Lung (tissue), 12 donors: ENCODE measurements around the gene THRA. TPM values are rescaled to one million over a fixed set of nuclear protein-coding genes. Genes with fewer than 3 reads are reported as not detected.
A peak's percentile ranks its signal among the peaks of the same experiment; 100 is the strongest.

Source experiments
- ATAC-seq: fragments of 200-7000 bp; cut with Tn5 transposase; one replicate; pipeline ENCODE4 v1.9.1; 2020; ENCODE audit warnings: moderate number of reproducible peaks; ENCODE audit not compliant: insufficient read depth, low FRiP score
- DNase-seq, 3 donors: peaks; one replicate each; pipeline ENCODE4 v3.0.0-alpha.2; 2013 to 2017
- H3K27ac ChIP-seq, 2 donors: one replicate each; pipeline ENCODE4 v1.5.1; 2013; ENCODE audit warnings: mild to moderate bottlenecking in 2 of 2, moderate library complexity in 2 of 2, control low read depth in 1 of 2, inconsistent platforms in 1 of 2, low read depth in 1 of 2, low read length in 1 of 2
- H3K27me3 ChIP-seq, 3 donors: one replicate each; pipeline ENCODE4 v1.5.1; 2013; ENCODE audit warnings: low read length in 2 of 3; ENCODE audit not compliant: control insufficient read depth in 3 of 3, insufficient read depth in 3 of 3
- H3K36me3 ChIP-seq, 4 donors: one replicate each; pipeline ENCODE4 v1.5.1; 2013; ENCODE audit warnings: low read length in 4 of 4, mild to moderate bottlenecking in 1 of 4, moderate library complexity in 1 of 4; ENCODE audit not compliant: control insufficient read depth in 4 of 4, insufficient read depth in 4 of 4
- H3K4me1 ChIP-seq, 5 donors: one replicate each; pipeline ENCODE4 v1.5.1; 2013; ENCODE audit warnings: low read length in 5 of 5, mild to moderate bottlenecking in 2 of 5, moderate library complexity in 1 of 5; ENCODE audit not compliant: control insufficient read depth in 5 of 5, insufficient read depth in 5 of 5
- H3K4me3 ChIP-seq: one replicate; pipeline ENCODE4 v1.5.1; 2013; ENCODE audit warnings: mild to moderate bottlenecking, control low read depth, moderate library complexity
- H3K9ac ChIP-seq, 2 donors: one replicate each; pipeline ENCODE4 v1.5.1; 2013; ENCODE audit warnings: low read length in 2 of 2, control low read depth in 1 of 2; ENCODE audit not compliant: insufficient read depth in 1 of 2
- H3K9me3 ChIP-seq, 4 donors: one replicate each; pipeline ENCODE4 v1.5.1; 2013; ENCODE audit warnings: low read length in 3 of 4, mild to moderate bottlenecking in 1 of 4, moderate library complexity in 1 of 4; ENCODE audit not compliant: control insufficient read depth in 4 of 4, insufficient read depth in 3 of 4
- WGBS, 2 donors: extraction: QIAGEN DNeasy Blood & Tissue Kit; methylation state at CpG; one replicate each; pipeline ENCODE4 v1.1.7; 2013; 5-methylcytosine and 5-hydroxymethylcytosine counted together
- polyA plus RNA-seq, 2 donors: library from polyadenylated mRNA; stranded (reverse); fragments of 200-250 nt; gene quantifications; one replicate each; pipeline ENCODE4 v1.2.1, GENCODE V29; 2013
- total RNA-seq, 2 donors: library from RNA; depleted of rRNA in 1 of 2; stranded (reverse); fragments of >200 nt in 1 of 2; gene quantifications; one replicate each; pipeline ENCODE4 v1.2.1, GENCODE V29; 2014 to 2021
- TF ChIP-seq, protein P1 (sequence below): IDR thresholded peaks from 2 replicates; pipeline ENCODE4 v1.5.1; 2012; ENCODE audit warnings: mild to moderate bottlenecking; ENCODE audit errors: control extremely low read depth, extremely low read depth
- donor health status: control.
- donor health status: control.
- donor health status: Bipolar disorder and iron deficiency.
- donor health status: healthy.
- donor health status: DM: yes; HTN: yes; CAD: no.

The THRA gene
- total and polyA plus RNA-seq, 4 donors = 28.5 to 55.9 (median 37.5) TPM

DNA sequence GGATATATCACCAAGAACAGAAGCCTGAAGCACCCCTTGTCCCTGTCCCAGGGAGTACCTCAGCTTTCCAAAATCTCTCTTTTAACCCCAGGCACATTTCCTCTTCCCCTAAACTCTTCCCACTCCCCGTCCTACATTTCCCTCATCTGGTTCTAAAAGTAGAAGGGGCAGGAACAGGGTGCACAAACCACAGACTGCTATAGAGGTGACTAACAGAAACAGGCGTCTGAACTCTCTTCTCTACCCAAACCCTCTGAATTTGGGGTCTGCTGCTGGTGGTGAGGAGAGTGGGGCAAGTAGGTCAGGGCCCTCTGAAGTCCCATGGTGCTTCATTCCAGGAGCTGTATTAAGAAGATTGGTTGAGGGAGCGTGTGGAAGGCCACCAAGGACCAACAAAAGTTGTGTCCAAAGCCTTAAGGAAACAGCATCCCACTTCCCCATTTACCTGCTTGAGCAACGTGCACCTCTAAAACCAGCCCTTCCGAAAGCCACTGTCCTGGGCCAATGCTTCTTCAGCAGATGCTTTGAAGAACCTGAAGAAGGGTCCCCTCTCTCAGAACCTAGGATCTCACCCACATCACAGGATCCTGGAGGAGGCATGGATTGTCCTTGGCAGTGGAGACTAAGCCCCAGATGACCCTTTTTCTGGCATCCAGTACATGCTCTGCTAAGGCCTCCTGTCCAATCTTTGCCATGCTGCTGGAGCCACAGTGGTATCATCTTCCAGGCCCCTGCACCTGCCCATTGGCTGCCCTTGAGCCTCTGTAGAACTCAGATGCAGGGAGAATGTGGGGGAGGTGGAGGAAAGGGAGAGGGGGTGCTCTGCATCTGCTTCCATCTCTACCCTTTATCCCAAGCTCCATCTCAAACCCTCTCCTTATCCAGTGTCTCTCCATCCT, 43.3 kb downstream of the THRA start:
- no peaks in the 10 kb centered on the region for H3K36me3 ChIP-seq
- peak overlapping the region; percentile 16 to 79 for H3K9ac ChIP-seq
- peak overlapping the region in 1 of 2 donors; percentile 61 for H3K27ac ChIP-seq
- TF ChIP-seq, protein P1, sequence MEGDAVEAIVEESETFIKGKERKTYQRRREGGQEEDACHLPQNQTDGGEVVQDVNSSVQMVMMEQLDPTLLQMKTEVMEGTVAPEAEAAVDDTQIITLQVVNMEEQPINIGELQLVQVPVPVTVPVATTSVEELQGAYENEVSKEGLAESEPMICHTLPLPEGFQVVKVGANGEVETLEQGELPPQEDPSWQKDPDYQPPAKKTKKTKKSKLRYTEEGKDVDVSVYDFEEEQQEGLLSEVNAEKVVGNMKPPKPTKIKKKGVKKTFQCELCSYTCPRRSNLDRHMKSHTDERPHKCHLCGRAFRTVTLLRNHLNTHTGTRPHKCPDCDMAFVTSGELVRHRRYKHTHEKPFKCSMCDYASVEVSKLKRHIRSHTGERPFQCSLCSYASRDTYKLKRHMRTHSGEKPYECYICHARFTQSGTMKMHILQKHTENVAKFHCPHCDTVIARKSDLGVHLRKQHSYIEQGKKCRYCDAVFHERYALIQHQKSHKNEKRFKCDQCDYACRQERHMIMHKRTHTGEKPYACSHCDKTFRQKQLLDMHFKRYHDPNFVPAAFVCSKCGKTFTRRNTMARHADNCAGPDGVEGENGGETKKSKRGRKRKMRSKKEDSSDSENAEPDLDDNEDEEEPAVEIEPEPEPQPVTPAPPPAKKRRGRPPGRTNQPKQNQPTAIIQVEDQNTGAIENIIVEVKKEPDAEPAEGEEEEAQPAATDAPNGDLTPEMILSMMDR = no peak
- H3K4me1 ChIP-seq = peaks cover 29 to 87% (median 67%) of the 10 kb centered on the region in 5 donors
- ATAC-seq = no peak
- H3K27me3 ChIP-seq = no peaks in the 10 kb centered on the region
- 34 to 74% methylated on average over 5 of the region's 5 CpGs for WGBS, 2 donors
- no peak for DNase-seq
- H3K9me3 ChIP-seq = no peaks in the 10 kb centered on the region
- no peak overlapping the region for H3K4me3 ChIP-seq

DNA sequence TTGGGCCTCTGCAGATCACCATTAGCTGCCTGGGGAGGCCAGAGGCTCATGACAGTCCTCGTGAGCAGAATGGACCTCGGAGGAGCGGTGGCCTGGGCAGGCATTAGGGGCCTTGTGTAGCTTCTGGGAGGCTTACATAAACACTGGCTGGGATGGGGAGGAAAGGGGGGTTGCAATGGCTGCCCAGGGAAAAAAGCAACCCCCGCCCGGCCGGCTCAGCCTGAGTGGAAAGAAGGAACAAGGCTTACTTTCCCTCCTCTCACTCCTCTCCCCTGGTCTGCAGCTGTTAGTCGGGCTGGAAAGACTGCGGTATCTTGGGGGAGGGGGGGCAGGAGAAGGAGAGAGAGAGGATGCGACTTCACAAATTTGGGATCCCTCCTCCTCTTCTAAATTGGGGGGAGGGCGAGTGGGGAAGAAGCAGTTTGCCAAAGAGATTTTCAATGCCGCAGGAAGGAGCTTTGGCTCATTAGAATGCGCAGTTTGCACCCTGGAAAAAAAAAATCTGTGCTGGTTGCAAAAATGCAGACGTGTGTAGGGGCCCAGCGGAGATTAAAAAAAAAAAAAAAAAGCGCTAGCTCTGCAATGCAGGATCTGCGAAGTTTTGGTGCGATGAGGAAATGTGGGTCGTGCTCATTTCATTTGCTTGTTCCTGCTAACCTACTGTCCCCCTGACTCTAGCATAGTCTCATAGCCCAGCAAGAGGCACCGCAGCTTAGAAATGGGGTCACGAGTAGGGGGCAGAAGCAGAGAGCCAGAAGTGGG, 44.2 kb downstream of the THRA start:
- H3K4me3 ChIP-seq = no peak overlapping the region
- DNase-seq (peak; percentile 85 to 93 (median 92)), ATAC-seq (no peak)
- no peaks in the 10 kb centered on the region for H3K9me3 ChIP-seq
- H3K27ac ChIP-seq = peak overlapping the region; percentile 89 to 98
- H3K36me3 ChIP-seq = no peaks in the 10 kb centered on the region
- H3K27me3 ChIP-seq = no peaks in the 10 kb centered on the region
- TF ChIP-seq, protein P1 = no peak
- 20 to 44% methylated on average over 20 of the region's 20 CpGs for WGBS, 2 donors
- peaks cover 24 to 91% (median 75%) of the 10 kb centered on the region in 5 donors for H3K4me1 ChIP-seq
- peak overlapping the region in 1 of 2 donors; percentile 79 for H3K9ac ChIP-seq

DNA sequence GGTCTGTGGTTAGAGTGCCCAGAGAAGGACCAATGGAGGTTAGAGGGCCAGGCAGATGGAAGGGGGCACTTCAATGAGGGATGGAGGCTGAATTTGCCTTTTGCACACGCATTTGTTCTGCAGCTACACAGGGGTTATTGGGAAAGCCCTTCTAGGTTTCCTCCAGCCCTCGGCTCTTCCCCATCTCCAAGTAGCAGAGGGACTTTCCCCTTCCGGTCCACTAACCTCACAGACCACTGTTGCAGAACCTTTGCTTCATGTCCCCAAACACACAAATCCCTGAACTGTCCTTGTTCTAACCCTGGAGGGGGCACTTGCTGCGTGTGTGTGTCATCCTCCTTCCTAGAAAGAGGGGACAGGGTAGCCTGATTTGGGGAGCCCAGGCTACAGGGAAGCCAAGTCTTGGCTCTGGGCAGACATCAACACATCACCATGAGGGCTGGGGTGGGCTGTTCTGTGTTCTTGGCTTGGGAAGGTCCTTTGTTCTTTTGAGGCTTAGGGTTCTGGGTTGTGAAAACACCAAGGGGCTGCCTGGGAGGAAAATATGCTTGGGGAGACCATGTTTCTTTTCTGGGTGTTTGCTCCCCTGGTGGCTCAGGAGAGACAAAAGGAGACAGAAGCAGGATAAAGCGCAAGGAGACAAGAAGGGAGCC, 44.9 kb downstream of the THRA start:
- H3K27ac ChIP-seq = peak overlapping the region; percentile 89 to 98
- no peak for ATAC-seq
- H3K9me3 ChIP-seq = no peaks in the 10 kb centered on the region
- 10 to 21% methylated on average over 5 of the region's 5 CpGs for WGBS, 2 donors
- H3K27me3 ChIP-seq = no peaks in the 10 kb centered on the region
- H3K4me3 ChIP-seq = no peak overlapping the region
- H3K36me3 ChIP-seq = no peaks in the 10 kb centered on the region
- TF ChIP-seq, protein P1 = no peak
- peak overlapping the region in 1 of 2 donors; percentile 33 for H3K9ac ChIP-seq
- peaks cover 29 to 96% (median 81%) of the 10 kb centered on the region in 5 donors for H3K4me1 ChIP-seq
- peak in 2 of 3 donors; percentile 61 to 73 for DNase-seq
